Psoas muscle (tissue), 8 donors: ENCODE measurements around the gene NCDN. TPM values are rescaled to one million over a fixed set of nuclear protein-coding genes. Genes with fewer than 3 reads are reported as not detected.
"Not testable (repeated sequence)": the region's sequence is repeated elsewhere in the genome, so short reads cannot be mapped to it uniquely, and the experiment has no call there.

Experiments used
- ATAC-seq, 4 donors: fragments of 200-7000 bp; cut with Tn5 transposase; one replicate each; pipeline ENCODE4 v1.9.1; 2020; ENCODE audit warnings: moderate library complexity in 3 of 4, mild to moderate bottlenecking in 2 of 4
- DNase-seq, 2 donors: peaks; one replicate each; pipeline ENCODE4 v3.0.0-alpha.2; 2020
- H3K27ac ChIP-seq: fragments of 200-600 bp; one replicate; pipeline ENCODE4 v1.8.0; 2022
- H3K27me3 ChIP-seq, 3 donors: fragments of 200-600 bp in 1 of 3; one replicate each; pipeline versions ENCODE4 v1.6.1 to v1.8.0; 2013 to 2022; ENCODE audit warnings: low read length in 2 of 3, mild to moderate bottlenecking in 2 of 3, moderate library complexity in 1 of 3; ENCODE audit not compliant: insufficient read depth in 3 of 3
- H3K36me3 ChIP-seq, 2 donors: fragments of 200-600 bp in 1 of 2; one replicate each; pipeline versions ENCODE4 v1.6.1 to v1.8.0; 2013 to 2022; ENCODE audit warnings: low read depth in 1 of 2, mild to moderate bottlenecking in 1 of 2, moderate library complexity in 1 of 2; ENCODE audit not compliant: insufficient read depth in 1 of 2
- H3K4me1 ChIP-seq: fragments of 200-600 bp; one replicate; pipeline ENCODE4 v1.8.0; 2022
- H3K4me3 ChIP-seq: fragments of 200-600 bp; one replicate; pipeline ENCODE4 v1.8.0; 2022; ENCODE audit warnings: mild to moderate bottlenecking
- H3K9me3 ChIP-seq: fragments of 200-600 bp; one replicate; pipeline ENCODE4 v1.8.0; 2022
- WGBS, 3 donors: extraction: QIAGEN DNeasy Blood & Tissue Kit; methylation state at CpG; one replicate each; pipeline versions ENCODE4 v1.1.6 to v1.1.7; 2013; 5-methylcytosine and 5-hydroxymethylcytosine counted together
- intact Hi-C, 2 donors: fragments of 100-400 bp; cut with DNase I; formaldehyde crosslinking; loops; one replicate each; pipeline versions ENCODE4 v1.11.0 to v1.14.2; 2022
- polyA plus RNA-seq, 3 donors: library from polyadenylated mRNA; stranded (reverse); fragments of 200-250 nt; gene quantifications; one replicate each; pipeline ENCODE4 v1.2.3, GENCODE V29; 2013
- total RNA-seq, 4 donors: library from RNA; stranded (reverse); fragmentation: NEBNext Ultra II Directional in 2 of 4; extraction: Animal tissue kit (Norgen Biotek cat#: 25700) in 2 of 4; gene quantifications; one replicate each; pipeline versions ENCODE4 v1.2.1 to v1.2.4, GENCODE V29; 2021 to 2023
- TF ChIP-seq, protein P1 (sequence below): fragments of 200-600 bp; IDR thresholded peaks from one replicate; pipeline ENCODE4 v1.8.0; 2022; ENCODE audit warnings: antibody characterized with exemption
- donor health status: healthy with polysubstance abuse.
- donor health status: DM: no; HTN: no; CAD: no; lungs with moderate emphysema.
- donor health status: Bipolar disorder and iron deficiency.
- donor health status: healthy.
- donor health status: DM: yes; HTN: yes; CAD: no.
- donor health status: DM: no; HTN: no; CAD: no.
- donor health status: DM: no; HTN: no; CAD: no.
- donor health status: DM: yes; HTN: yes; CAD: no.

The NCDN gene
- total and polyA plus RNA-seq, 7 donors: 6.8 to 23.1 (median 13.9) TPM

DNA sequence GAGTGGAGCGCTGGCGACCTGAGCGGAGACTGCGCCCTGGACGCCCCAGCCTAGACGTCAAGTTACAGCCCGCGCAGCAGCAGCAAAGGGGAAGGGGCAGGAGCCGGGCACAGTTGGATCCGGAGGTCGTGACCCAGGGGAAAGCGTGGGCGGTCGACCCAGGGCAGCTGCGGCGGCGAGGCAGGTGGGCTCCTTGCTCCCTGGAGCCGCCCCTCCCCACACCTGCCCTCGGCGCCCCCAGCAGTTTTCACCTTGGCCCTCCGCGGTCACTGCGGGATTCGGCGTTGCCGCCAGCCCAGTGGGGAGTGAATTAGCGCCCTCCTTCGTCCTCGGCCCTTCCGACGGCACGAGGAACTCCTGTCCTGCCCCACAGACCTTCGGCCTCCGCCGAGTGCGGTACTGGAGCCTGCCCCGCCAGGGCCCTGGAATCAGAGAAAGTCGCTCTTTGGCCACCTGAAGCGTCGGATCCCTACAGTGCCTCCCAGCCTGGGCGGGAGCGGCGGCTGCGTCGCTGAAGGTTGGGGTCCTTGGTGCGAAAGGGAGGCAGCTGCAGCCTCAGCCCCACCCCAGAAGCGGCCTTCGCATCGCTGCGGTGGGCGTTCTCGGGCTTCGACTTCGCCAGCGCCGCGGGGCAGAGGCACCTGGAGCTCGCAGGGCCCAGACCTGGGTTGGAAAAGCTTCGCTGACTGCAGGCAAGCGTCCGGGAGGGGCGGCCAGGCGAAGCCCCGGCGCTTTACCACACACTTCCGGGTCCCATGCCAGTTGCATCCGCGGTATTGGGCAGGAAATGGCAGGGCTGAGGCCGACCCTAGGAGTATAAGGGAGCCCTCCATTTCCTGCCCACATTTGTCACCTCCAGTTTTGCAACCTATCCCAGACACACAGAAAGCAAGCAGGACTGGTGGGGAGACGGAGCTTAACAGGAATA is 19.7 kb downstream of the NCDN start:
- 4 to 9% (median 8%) methylated on average over 58 to 70 of the region's 70 CpGs for WGBS, 3 donors
- ATAC-seq (peak in 3 of 4 donors; percentile 25 to 55 (median 28)), DNase-seq (peak; percentile 49 to 71)
- intact Hi-C loops: no loop called here
- TF ChIP-seq, protein P1, sequence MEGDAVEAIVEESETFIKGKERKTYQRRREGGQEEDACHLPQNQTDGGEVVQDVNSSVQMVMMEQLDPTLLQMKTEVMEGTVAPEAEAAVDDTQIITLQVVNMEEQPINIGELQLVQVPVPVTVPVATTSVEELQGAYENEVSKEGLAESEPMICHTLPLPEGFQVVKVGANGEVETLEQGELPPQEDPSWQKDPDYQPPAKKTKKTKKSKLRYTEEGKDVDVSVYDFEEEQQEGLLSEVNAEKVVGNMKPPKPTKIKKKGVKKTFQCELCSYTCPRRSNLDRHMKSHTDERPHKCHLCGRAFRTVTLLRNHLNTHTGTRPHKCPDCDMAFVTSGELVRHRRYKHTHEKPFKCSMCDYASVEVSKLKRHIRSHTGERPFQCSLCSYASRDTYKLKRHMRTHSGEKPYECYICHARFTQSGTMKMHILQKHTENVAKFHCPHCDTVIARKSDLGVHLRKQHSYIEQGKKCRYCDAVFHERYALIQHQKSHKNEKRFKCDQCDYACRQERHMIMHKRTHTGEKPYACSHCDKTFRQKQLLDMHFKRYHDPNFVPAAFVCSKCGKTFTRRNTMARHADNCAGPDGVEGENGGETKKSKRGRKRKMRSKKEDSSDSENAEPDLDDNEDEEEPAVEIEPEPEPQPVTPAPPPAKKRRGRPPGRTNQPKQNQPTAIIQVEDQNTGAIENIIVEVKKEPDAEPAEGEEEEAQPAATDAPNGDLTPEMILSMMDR: no peak
- H3K27me3 ChIP-seq: peaks cover 0 to 62% (median 32%) of the 10 kb centered on the region in 3 donors
- no peak overlapping the region for H3K27ac ChIP-seq
- H3K9me3 ChIP-seq: no peaks in the 10 kb centered on the region
- no peaks in the 10 kb centered on the region for H3K36me3 ChIP-seq
- H3K4me1 ChIP-seq: peaks cover 11% of the 10 kb centered on the region
- H3K4me3 ChIP-seq: peak overlapping the region; percentile 60

DNA sequence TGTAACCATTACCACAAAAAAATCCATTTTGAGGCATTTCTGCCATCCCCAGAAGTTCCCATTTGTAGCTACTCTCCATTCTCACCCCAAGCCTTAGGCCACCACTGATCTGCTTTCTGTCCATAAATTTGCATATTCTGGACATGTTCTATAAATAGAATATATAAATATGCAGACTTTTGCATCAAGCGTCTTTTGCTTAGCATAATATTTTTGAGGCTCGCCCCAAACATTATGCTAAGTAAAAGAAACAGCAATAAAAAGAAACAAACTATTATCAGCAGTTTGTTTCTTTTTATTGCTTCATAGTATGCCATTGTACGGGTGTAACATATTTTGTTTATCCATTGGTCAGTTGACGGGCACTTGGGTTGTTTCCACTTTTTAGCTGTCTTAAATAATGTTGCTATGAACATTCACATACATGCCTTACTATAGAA is 23.4 kb downstream of the NCDN start:
- Histone ChIP-seq H3K9me3 (no peaks in the 10 kb centered on the region), H3K36me3 (no peaks in the 10 kb centered on the region), H3K4me1 (peaks cover 4% of the 10 kb centered on the region), H3K27ac (no peak overlapping the region), H3K27me3 (peaks cover 0 to 26% (median 11%) of the 10 kb centered on the region in 3 donors), H3K4me3 (no peak overlapping the region)
- intact Hi-C loops: no loop called here
- TF ChIP-seq, protein P1: no peak
- ATAC-seq (no peak), DNase-seq (no peak)
- 76 to 80% (median 77%) methylated on average over 4 of the region's 4 CpGs for WGBS, 3 donors

DNA sequence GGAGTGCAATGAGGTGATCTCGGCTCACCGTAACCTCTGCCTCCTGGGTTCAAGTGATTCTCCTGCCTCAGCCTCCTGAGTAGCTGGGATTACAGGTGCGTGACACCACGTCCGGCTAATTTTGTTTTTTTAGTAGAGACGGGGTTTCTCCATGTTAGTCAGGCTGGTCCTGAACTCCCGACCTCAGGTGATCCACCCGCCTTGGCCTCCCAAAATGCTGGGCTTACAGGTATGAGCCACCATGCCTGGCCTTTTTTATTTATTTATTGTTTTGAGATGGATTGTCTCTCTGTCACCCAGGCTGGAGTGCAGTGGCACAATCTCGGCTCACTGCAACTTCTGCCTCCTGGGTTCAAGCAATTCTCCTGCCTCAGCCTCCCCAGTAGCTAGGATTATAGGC is 24.0 kb downstream of the NCDN start:
- H3K27me3 ChIP-seq: peaks cover 0 to 19% (median 6%) of the 10 kb centered on the region in 3 donors
- H3K4me3 ChIP-seq, H3K36me3 ChIP-seq, ATAC-seq, intact Hi-C loops, H3K27ac ChIP-seq, H3K4me1 ChIP-seq, H3K9me3 ChIP-seq: not testable (repeated sequence)
- peak in 1 of 2 donors; percentile 4 for DNase-seq
- WGBS, 3 donors: 91 to 93% (median 91%) methylated on average over 9 of the region's 9 CpGs

DNA sequence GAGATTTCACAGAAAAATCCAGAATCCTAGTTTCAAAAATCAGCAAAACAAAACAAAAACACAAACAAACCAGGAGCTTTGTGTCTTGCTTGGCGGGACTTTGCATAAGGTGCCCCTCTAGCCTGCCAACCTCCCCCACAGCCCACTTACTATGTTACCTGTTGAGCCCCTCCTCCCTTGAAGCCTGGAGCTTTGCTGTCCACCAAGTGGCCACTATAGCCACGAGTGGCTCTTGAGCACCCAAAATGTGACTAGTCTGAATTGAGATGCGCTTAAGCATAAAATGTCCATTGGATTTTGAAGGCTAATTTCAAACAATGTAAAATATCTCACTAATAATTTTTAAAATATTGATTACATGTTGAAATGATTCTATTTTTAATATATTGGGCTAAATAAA is 27.7 kb downstream of the NCDN start:
- no peak for DNase-seq
- 78 to 87% (median 83%) methylated on average over 3 of the region's 3 CpGs for WGBS, 3 donors
- intact Hi-C loops: no loop called here
- H3K9me3 ChIP-seq: no peaks in the 10 kb centered on the region
- TF ChIP-seq, protein P1: no peak
- H3K27ac ChIP-seq: no peak overlapping the region
- no peak for ATAC-seq
- H3K27me3 ChIP-seq: no peaks in the 10 kb centered on the region
- no peaks in the 10 kb centered on the region for H3K4me1 ChIP-seq
- no peak overlapping the region for H3K4me3 ChIP-seq
- H3K36me3 ChIP-seq: no peaks in the 10 kb centered on the region

DNA sequence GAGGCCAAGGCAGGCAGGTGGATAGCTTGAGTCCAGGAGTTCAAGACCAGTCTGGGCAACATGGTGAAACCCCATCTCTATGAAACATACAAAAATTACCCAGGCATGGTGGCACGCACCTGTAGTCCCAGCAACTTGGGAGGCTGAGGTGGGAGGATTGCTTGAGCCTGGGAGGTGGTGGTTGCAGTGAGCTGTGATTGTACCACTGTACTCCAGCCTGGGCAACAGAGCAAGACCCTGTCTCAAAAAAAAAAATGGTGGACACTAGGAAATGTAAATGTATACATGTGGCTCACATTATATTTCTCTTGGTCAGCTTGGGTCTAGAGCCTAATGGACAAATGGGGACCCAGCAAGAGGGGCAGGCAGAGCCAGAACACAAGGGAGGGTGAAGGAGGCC is 28.2 kb downstream of the NCDN start:
- intact Hi-C loops: not testable (repeated sequence)
- WGBS, 3 donors: 95 to 100% (median 96%) methylated on average over 1 of the region's 1 CpG

More for the DNA sequence above, 28.2 kb downstream of the NCDN start:
- H3K4me3 ChIP-seq, H3K4me1 ChIP-seq, H3K9me3 ChIP-seq, H3K36me3 ChIP-seq, H3K27me3 ChIP-seq, DNase-seq, ATAC-seq, H3K27ac ChIP-seq: not testable (repeated sequence)
